ENCODE results near the gene XPOT.

Gene XPOT

GRCh38 chr12:64428956-64429355, 24.8 kb downstream of the XPOT start:
- no peak for DNase-seq

GRCh38 chr12:64430886-64431285, 26.7 kb downstream of the XPOT start:
- DNase-seq = no peak

GRCh38 chr12:64431791-64432190, 27.6 kb downstream of the XPOT start:
- no peak for DNase-seq

- no peak for DNase-seq
These were observed 29.7 kb downstream of the XPOT start for GRCh38 chr12:64433915-64434314.

GRCh38 chr12:64440100-64440499, 35.9 kb downstream of the XPOT start:
- no peak for DNase-seq

- no peak for DNase-seq
These were observed 41.3 kb downstream of the XPOT start for GRCh38 chr12:64445490-64445889.

GRCh38 chr12:64446295-64446694, 42.1 kb downstream of the XPOT start:
- DNase-seq = no peak

GRCh38 chr12:64450057-64450640, 46.0 kb downstream of the XPOT start:
- no peak for DNase-seq

- no peak for DNase-seq
These were observed 46.7 kb downstream of the XPOT start for GRCh38 chr12:64450711-64451486.

GRCh38 chr12:64451687-64452558, 47.7 kb downstream of the XPOT start, which contains the start of gene TBK1:
TBK1 (plus strand) TSS chr12:64452120; CDS start chr12:64455871, 3,751 bp downstream.
- DNase-seq = peak; percentile 54

GRCh38 chr12:64452559-64453329, 48.6 kb downstream of the XPOT start:
- DNase-seq = no peak

- DNase-seq = no peak
These were observed 51.3 kb downstream of the XPOT start for GRCh38 chr12:64455506-64455905.

- DNase-seq = no peak
These were observed 51.9 kb downstream of the XPOT start for GRCh38 chr12:64456119-64456518.

- peak; percentile 39 for DNase-seq
These were observed 52.8 kb downstream of the XPOT start for GRCh38 chr12:64457032-64457431.

GRCh38 chr12:64457466-64457865, 53.3 kb downstream of the XPOT start:
- no peak for DNase-seq

- DNase-seq = no peak
These were observed 53.7 kb downstream of the XPOT start for GRCh38 chr12:64457923-64458322.

- no peak for DNase-seq
These were observed 55.3 kb downstream of the XPOT start for GRCh38 chr12:64459394-64459891.

- no peak for DNase-seq
These were observed 57.6 kb downstream of the XPOT start for GRCh38 chr12:64461634-64462414.

- DNase-seq = no peak
These were observed 62.0 kb downstream of the XPOT start for GRCh38 chr12:64466178-64466577.

GRCh38 chr12:64468966-64469365, 64.8 kb downstream of the XPOT start:
- DNase-seq = no peak

GRCh38 chr12:64469455-64470142, 65.4 kb downstream of the XPOT start:
- no peak for DNase-seq
